ENCODE results near the gene TRMT2A. TPM values are rescaled to one million over a fixed set of nuclear protein-coding genes. Genes with fewer than 3 reads are reported as not detected.

The TRMT2A gene
- total RNA-seq, 2 donors from 2014 or later: 76.8 to 98.6 TPM

DNA sequence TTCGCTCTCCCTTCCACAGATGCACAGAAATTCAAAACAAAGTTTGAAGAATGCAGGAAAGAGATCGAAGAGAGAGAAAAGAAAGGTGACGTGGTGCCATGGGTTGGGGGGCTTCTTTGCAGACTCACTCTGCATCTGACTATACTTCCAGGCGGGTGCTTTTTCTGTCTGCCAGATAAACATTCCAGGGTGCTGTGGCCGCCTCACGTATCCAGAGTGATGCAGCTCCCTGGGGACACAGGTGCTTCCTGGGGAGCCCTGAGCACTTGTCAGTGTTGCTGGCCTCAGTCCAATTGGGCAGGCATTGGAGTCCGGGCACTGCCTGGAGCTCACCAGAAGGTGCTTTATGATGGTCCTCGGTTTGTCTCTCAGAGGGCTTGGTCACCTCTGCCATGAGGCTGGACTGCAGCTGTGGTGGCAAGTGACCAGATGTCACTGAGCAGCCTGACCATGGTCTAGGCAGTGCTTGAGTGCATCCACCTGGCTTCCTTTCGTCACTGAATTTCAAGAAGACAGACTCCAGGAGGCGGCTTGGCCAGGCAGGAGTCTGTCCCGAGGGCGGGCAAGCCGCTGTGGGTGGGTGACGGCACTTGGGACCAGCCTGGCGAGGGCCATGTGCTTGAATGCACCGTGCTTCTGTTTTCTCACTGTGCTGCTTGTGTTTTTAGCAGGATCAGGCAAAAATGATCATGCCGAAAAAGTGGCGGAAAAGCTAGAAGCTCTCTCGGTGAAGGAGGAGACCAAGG lies 9.4 kb upstream of the TRMT2A start:
- WGBS, 2 donors: 84 to 88% methylated on average over 17 to 19 of the region's 19 CpGs
- Histone ChIP-seq H3K9me3 (no peaks in the 10 kb centered on the region), H3K27ac (no peak overlapping the region), H3K4me3 (no peak overlapping the region), H3K36me3 (replicated peaks in 1 of 2; ENCODE audit: insufficient read depth in 1 of 2, low read depth in 2 of 2) (no peaks in the 10 kb centered on the region), H3K4me1 (peaks cover 13% of the 10 kb centered on the region), H3K27me3 (no peaks in the 10 kb centered on the region)
- DNase-seq: no peak
- no peak for ATAC-seq
- intact Hi-C loops (cut with DNase I): no loop called here
- TF ChIP-seq, protein P1, sequence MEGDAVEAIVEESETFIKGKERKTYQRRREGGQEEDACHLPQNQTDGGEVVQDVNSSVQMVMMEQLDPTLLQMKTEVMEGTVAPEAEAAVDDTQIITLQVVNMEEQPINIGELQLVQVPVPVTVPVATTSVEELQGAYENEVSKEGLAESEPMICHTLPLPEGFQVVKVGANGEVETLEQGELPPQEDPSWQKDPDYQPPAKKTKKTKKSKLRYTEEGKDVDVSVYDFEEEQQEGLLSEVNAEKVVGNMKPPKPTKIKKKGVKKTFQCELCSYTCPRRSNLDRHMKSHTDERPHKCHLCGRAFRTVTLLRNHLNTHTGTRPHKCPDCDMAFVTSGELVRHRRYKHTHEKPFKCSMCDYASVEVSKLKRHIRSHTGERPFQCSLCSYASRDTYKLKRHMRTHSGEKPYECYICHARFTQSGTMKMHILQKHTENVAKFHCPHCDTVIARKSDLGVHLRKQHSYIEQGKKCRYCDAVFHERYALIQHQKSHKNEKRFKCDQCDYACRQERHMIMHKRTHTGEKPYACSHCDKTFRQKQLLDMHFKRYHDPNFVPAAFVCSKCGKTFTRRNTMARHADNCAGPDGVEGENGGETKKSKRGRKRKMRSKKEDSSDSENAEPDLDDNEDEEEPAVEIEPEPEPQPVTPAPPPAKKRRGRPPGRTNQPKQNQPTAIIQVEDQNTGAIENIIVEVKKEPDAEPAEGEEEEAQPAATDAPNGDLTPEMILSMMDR (IDR thresholded peaks at IDR 0.05): no peak
- TF ChIP-seq POLR2A (IDR thresholded peaks at IDR 0.05): no peak

DNA sequence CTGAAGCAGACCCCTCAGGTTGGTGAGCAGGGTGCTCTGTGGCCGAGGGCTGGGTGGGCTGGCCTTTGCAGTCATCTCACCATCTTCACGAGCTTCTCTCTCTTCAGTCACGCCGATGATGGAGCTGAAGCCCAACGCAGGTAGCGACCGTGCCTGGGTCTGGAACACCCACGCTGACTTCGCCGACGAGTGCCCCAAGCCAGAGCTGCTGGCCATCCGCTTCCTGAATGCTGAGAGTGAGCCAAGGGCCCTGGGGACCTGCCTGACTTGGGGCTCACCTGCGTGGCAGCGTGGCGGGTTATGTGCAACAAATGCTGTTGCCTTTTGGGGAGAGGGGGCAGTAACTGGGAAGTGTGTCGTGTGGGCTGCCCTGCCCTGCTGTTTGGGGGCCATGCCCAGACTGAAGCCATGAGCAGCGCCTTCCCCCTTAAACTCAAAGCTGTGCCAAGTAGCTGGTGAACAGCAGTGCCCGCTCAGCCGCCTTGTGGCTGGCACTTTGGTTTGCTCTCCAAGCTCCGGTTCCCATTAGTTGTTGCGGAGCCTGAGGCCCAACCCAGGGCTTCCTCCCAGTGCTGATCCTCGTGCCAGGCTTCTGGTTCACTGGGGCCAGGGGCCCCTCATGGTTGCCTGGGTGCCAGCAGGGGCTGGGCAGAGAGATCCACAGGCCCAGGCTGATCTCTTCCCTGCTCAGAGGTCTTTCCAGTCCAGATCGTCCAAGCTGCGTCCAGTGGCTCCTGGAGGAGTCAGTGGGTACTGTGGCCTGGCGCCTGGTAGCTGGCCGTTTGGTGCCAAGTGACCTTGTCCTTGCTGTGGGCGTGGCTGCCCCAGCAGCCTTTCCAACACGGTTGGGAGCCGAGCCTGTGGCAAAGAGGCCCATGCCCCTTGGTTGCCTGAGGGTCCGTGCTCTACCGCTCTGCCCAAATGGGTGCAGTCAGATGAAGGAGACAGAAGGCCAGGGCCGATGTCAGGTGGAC lies 8.5 kb upstream of the TRMT2A start:
- Histone ChIP-seq H3K4me1 (peaks cover 9% of the 10 kb centered on the region), H3K27ac (no peak overlapping the region), H3K27me3 (no peaks in the 10 kb centered on the region), H3K36me3 (replicated peaks in 1 of 2; ENCODE audit: insufficient read depth in 1 of 2, low read depth in 2 of 2) (peaks cover 0 to 1% of the 10 kb centered on the region in 2 donors), H3K9me3 (no peaks in the 10 kb centered on the region), H3K4me3 (no peak overlapping the region)
- ATAC-seq: no peak
- TF ChIP-seq, protein P1 (IDR thresholded peaks at IDR 0.05): no peak
- no peak for TF ChIP-seq POLR2A (IDR thresholded peaks at IDR 0.05)
- 85% methylated on average over 10 to 32 of the region's 32 CpGs for WGBS, 2 donors
- DNase-seq: no peak
- intact Hi-C loops (cut with DNase I): no loop called here

DNA sequence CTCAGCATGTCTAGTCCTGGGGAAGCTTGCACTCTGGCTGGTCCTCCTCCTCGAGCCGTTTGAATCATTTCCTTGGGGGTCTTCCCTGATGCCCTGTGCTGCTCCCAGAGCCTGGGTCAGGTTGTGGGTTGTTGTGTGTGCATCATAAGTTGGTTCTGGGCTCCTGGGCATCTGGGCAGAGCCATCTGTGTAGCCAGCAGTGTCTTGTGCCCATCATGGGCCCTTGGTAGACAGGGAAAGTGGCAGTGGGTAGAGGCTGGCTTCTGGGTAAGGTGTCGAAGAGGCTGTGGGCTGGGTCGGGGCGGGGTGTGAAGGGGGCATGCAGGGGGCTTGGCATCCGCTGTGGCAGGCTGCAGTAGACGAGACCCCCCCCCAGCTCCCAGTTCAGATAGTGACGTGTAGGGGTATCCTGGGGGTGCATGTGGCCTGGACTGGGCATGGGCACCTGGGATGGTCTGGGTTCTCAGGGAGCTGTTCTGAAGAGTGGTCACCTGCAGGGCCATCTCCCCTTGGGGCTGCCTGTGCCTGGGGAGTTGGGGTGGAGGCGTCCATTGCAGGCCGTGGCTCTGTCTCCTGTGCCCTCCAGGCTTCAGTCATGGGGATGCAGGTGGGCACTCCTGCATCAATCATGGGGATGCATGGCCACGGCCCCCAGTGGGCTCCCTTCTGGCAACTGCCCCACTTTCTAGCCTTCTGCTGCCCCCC lies 7.2 kb upstream of the TRMT2A start:
- 91 to 100% methylated on average over 1 to 11 of the region's 11 CpGs for WGBS, 2 donors
- peaks cover 10% of the 10 kb centered on the region for H3K4me1 ChIP-seq
- H3K27ac ChIP-seq: no peak overlapping the region
- intact Hi-C loops (cut with DNase I): loop anchor here (5.0 kb wide), 1 partner anchor 152 kb away; no protein-coding TSS in a partner anchor
- no peak for ATAC-seq
- no peaks in the 10 kb centered on the region for H3K9me3 ChIP-seq
- peaks cover 0 to 6% of the 10 kb centered on the region in 2 donors for H3K36me3 ChIP-seq (replicated peaks in 1 of 2; ENCODE audit: insufficient read depth in 1 of 2, low read depth in 2 of 2)
- TF ChIP-seq POLR2A (IDR thresholded peaks at IDR 0.05): no peak
- TF ChIP-seq, protein P1 (IDR thresholded peaks at IDR 0.05): no peak
- DNase-seq: no peak
- no peaks in the 10 kb centered on the region for H3K27me3 ChIP-seq
- H3K4me3 ChIP-seq: no peak overlapping the region

DNA sequence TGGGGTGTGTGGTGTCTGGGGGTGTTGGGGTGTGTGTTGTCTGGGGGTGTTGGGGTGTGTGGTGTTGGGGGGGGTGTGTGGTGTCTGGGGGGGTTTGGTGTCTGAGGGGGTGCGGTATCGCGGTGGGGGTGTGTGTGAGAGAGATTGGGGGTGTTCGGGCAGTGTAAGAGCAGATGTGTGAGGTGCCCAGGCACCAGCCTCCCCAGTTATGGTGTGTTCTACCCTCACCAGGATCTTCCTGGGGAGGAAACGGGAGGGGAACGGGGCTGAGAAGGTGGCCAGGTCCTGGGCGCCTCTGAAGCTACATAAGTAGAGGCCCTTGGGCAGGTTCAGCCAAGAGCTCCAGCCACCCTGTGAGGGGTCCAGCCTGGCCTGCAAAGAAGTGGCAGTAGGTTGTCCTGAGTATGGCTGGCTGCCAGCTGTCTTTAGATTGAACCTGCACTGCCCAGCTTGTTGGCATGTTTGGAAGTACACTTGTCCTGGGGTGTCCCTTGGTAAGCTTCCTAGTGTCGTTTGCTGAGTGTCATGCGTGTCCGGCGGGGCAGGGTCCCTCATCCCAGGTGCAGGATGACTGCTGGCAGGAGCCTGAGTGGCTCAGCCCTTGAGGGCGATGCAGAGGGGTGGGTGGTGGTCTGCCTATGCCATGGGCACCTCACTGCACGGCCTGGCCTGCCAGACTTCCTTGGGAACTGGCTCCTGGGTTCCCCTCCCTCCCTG lies 6.5 kb upstream of the TRMT2A start:
- Histone ChIP-seq H3K27ac (no peak overlapping the region), H3K27me3 (no peaks in the 10 kb centered on the region), H3K36me3 (replicated peaks in 1 of 2; ENCODE audit: insufficient read depth in 1 of 2, low read depth in 2 of 2) (peaks cover 0 to 6% of the 10 kb centered on the region in 2 donors), H3K4me1 (peaks cover 17% of the 10 kb centered on the region), H3K4me3 (no peak overlapping the region), H3K9me3 (no peaks in the 10 kb centered on the region)
- WGBS, 2 donors: 92 to 93% methylated on average over 7 to 13 of the region's 13 CpGs
- no peak for DNase-seq
- ATAC-seq: no peak
- TF ChIP-seq, protein P1 (IDR thresholded peaks at IDR 0.05): no peak
- no peak for TF ChIP-seq POLR2A (IDR thresholded peaks at IDR 0.05)
- intact Hi-C loops (cut with DNase I): loop anchor here (5.0 kb wide), 1 partner anchor 151 kb away; no protein-coding TSS in a partner anchor

Data from body of pancreas (tissue), 4 donors.